HG03095 (cell line): ENCODE measurements around the gene SYT17.

Experiments
- ATAC-seq: cut with Tn5 transposase; IDR thresholded peaks from one replicate; pipeline ENCODE4 v1.9.1; 2021; ENCODE audit warnings: moderate library complexity; ENCODE audit not compliant: unreplicated experiment

The SYT17 gene

DNA sequence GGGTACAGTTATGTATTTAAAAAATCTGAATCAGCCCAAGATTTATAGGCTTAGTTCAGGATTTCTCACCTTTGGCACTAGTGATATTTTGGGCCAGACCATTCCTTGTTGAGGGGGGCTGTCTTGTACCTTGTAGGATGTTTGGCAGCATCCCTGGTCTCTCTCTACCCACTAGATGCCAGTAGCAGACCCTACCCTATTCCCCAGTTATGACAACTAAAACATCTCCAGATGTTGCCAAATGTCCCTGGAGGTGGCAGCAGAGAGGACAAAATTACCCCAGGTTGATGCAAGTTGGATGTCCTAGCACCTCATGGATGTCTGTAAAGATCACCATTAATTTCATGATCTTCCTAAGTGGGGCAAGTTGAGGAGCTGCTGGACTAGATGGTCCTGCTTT, 45.8 kb downstream of the SYT17 start:
- no peak for ATAC-seq

DNA sequence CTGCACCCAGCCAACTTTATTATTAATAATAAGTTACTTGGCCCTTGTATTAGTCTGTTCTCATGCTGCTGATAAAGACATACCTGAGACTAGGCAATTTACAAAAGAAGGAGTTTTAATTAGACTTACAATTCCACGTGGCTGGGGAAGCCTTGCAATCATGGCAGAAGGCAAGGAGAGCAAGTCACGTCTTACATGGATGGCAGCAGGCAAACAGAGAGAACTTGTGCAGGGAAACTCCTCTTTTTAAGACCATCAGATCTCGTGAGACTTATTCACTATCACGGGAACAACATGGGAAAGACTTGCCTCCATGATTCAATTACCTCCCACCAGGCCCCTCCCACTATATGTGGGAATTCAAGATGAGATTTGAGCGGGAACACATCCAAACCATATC, 47.7 kb downstream of the SYT17 start:
- ATAC-seq: no peak

DNA sequence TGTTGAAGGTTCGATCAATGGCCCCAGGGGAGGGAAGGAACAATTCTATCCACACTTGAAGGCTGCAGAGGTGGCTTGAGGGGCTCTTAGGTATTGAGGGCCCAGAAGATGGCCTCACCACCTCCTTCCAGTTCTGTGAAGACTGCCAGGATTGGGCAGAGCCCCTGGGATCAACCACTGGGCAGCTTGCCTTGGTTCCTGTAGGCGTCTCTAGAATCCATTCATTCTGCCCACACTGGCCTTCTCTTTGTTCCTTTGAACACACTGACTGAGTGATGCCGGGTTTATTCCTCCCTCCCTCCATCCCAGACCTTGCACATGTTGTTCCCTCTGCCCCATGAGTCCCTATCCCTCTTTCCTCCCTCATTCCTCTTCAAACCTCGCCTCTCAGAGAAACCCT, 50.5 kb downstream of the SYT17 start:
- no peak for ATAC-seq

DNA sequence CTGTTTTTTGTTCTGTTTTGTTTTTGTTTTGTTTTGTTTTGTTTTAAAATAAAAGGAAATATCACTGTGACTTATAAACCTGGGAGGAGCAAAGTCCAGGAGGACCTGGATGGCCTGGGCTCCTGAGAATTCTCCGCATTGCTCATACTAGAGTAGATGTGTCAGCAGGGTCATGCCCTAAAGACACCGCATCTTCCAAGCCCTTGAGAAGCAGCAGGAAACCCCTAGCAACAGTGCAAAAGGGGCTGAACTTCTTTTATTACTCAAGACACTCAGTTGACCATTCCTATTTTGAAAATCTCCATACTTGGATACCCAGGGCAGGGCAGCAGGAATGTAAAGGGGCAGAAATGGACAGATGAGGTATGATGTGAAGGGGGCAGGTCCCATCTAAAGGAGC, 51.8 kb downstream of the SYT17 start:
- ATAC-seq: no peak

DNA sequence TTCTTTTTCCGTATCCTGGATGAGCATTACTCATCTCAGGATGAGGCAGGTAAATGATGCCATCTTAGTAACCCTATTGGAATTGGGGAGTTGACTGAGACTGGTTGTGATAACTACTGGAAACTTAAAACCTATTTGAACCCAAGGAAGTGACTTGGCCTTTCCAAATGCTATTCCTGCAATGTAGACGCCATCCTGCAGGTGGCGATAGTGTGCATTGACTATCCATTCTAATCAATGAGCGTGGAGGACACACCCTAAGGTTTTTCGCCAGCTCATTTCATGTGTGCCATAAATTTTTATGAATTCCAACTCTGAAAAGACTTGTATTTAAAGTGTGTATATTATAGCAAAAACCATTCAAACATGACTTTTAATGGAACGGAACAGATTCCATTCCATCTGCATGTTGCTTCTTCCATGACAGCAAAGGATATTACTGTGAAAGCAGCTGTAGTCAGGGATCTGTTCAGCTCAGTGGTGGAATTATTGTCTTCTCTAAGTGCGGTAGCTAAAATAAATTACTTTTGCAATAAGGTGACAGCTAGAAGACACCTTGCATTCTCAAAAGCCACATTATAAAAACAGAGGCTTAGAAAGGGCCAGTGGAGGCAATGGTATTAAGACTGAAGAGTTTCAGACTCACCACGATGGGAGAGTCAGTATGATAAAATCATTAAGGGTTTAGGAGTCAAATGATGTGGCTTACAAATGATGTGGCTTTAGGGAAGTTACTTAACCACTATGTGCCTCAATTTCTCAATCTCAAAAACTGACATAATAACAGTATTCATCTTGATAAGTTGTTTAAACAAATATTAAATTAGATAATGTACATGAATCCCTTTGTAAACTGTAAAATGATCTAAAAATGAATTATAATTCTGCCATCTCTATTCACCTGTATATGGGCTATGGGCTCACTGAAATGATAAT, 55.5 kb downstream of the SYT17 start:
- ATAC-seq: no peak

DNA sequence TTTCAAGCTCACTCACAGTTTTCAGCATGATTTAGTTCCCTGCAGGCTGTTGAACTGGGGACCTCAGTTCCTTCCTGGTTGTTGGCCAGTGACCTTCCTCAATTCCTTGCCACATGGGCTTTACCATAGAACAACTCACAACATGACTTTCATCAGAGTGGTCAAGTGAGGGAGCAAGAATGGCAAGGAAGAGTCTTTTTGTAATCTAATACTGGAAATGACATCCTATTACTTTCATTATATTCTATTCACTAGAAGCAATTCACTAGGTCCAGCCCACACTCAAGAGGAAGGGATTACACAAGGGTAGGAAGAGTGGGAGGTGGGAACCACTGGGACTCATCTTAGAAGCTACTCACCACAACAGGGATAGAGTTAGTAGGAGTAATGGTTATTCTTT, 57.6 kb downstream of the SYT17 start:
- ATAC-seq: no peak

DNA sequence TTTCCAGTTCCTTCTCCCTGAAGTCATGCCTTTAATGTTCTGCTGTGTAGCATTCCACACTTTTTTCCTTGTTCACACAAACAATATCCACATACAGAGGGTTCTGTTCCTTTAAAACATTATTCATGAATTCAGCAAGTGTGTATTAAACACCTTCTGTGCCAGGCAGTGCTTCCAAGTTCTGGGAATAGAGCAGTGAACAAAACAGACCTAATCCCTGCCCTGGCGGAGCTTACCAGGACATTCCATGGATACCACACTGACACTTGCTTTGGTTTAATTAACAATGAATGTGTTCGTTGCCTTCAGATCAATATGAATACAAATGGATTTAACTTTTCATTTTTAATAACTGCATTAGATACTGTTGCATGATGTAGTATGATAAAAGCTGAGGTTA, 59.6 kb downstream of the SYT17 start:
- ATAC-seq: no peak

DNA sequence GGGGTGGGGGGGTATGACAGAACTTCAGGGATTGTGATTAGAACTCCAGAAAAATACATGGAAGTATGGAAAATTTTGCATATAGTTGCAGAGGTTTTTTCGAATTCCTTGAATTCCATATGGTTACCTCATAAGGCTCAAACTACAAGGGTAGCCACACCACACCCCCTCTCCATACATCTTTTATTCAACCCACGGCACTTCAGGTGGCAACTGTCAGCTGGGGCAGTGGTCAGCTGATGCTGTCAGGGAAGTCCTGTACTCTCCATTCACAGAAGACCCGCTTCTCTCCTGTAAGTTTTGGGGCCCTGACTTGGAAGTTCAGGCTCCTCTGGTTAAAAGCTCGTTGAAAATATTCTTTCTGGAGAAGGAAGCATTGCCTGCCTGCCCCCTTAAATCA, 60.0 kb downstream of the SYT17 start:
- no peak for ATAC-seq

DNA sequence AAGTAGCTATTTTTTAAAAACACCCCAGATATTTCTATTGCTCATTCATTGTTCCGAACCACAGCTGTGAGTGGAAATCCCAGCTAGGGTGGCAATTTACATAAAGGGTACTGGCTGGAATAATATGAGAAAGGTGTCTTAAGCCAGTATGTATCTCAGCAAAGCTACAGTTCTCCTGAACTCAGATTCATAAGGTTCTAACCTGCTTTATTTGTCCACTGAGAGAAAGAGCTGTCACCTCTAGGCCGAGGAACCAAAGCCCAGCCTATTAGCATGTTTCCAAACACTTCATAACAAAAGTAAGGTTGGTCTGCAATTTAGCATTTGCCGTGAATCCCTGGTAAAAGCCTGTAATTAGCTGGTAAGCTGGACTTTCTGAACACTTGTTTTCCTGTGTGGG, 60.5 kb downstream of the SYT17 start:
- ATAC-seq: no peak

DNA sequence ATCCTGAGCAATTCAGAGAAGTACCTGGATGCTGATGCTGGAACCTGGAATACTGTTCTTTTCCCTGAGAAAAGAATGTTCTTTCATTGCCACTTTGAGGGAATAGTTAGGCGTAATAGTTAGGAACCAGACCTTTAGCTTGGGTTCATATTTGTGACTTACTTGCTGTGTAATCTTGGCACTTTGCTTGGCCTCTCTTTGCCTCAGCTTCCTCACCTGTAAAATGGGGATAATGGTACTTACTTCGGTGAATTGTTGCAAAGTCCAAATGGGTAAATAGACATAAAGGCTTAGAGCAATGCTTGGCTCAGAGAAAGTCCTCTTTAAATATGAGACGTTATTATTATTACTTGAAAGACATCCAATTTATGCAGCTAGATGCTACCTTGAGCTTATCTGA, 62.5 kb downstream of the SYT17 start:
- no peak for ATAC-seq

DNA sequence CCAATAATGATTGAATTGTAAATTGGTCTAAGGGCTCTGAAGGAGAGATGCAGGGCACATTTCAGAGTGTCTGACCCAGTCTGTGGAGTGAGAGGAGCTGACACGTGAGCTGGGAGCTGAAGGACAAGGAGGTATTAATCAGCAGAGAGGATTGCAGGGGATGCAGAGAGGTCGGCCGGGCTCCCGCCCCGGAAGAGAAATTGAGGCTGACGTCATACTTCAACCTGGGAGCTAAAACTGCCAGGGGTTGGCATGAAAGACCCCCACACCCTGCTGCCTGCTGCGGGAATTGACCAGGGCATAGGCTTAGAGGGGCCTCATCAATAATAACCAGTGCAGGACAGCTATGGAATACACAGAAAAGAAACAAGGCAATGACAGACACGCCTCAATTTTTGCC, 63.8 kb downstream of the SYT17 start:
- ATAC-seq: no peak

DNA sequence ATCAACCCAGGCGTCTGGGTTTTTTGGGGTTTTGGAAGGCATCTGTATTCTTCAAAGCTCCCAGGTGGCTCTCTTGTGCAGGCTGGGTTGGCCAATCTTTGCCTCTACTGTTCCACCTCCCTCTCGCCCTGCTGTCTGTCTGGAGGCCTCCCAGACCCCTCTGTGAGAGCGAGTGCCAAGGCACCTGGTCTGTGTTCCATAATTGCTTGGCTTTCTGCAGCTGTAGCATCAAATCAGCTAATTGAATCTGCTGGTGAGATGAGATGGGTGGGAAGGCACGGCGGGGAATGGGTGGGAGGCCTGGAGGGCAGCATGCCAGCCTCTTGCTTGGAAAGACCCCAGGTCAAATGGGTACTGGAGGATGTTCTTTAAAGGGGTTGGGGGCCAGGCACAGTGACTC, 64.9 kb downstream of the SYT17 start:
- ATAC-seq: no peak

DNA sequence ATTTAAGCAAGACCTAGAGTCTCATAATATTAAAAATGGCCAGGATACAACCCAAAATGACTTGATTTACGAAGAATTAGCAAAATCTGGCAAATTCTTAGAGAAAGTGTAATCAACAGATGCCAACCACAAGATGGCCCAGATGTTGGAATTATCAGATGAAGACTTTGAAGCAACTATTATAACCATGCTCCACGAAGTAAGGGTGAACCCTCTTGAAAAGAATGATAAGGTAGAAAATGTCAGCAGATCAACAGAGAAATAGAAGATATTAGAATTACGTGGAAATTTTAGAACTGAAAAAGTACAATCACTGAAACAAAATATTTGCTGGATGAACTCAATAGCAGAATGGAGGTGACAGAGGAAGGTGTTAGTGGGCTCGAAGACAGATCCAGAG, 67.4 kb downstream of the SYT17 start:
- ATAC-seq: no peak

DNA sequence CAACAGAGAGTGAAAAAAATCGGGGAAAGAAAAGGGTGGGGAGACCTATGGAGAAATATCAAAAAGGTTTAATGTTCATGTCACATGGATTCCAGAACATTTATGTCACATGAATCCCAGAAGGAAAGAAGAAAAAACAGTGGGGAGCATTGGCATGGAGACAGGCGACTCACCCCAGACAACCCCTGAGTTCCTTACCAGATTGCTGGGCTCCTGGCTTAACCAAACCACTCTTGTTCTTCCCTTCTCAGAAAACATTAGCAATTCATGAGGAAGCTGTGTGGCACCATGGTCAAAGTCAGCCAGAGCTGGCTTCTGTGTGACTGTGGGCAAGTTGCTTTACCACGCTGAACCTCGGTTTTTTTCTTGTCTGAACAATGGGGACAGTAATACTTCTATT, 67.8 kb downstream of the SYT17 start:
- ATAC-seq: no peak

DNA sequence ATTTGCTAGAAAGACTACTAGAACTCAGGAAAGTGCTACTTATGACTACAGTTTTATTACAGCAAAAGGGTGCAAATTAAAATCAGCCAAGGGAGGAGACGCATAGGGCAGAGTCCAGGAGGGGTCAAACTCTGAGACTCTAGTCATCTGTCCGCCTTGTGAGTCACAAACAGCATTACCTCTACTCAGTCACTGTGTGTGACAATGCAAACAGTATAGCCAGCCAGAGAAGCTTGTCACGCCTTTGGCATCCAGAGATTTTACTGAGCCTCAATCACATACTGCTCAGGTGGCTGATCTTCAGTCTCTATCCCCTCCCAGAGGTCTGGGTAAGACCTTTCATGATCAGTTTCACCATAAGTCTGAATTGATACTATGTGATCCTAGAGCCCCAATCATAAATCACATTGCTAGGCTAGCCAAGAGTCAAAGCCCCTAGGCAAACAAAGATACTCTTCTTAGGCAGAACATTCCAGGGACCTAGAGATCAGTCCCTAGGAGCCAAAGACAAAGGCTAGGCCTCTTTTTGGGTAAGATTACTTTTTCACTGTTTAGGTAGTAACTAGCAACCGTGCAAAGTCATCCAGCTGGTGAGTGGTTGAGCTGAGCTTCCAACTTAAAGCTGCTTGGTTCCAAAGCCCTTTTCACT, 68.6 kb downstream of the SYT17 start:
- no peak for ATAC-seq

DNA sequence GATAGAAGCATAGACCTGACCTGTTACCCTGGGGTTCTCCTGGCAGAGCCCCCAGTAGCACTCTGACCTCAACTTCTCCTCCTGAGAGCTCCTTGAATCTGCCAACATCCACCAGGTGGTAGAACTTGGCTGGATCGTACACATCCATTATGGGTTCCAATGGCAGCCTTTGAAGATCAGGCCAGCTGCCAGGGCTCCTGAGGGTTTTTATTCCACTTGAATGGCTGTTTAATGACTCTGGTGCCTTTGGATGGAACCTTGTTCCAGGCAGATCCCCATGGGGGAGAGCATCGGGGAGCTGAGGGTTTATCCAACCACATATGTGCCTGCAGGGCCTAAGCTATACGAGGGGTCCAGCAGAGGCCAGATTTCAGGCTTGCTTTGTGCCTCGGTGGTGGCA, 70.4 kb downstream of the SYT17 start:
- no peak for ATAC-seq

DNA sequence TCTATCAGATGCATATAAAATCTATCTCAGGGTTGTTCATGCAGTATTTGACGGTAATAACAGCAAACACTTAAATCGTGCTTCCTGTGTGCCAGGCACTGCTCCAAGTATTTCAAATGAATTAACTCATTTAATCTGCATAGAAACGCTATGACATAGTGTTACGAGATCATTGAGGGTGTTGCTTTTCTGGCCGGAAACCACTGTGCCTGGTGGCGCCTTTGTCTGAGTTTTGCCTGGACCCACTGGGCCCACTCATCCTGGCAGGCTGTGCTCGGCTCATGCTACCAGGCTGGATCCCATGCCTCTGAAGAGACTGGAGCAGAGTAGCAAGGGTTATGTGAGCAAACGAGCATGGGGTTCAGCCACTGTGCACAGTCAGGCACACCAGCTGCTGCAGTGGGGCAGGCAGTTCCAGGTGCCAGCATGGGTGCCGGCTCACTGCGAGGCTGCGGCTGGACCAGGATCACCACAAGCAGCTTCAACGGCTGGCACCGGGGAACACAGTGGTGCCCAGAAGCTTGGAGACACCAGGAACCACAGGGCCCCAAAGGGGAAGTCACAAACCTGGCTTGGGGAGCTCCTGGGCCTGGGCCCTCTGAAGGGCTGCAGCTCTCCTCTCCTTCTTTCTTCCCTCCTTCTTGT, 71.6 kb downstream of the SYT17 start:
- ATAC-seq: no peak

DNA sequence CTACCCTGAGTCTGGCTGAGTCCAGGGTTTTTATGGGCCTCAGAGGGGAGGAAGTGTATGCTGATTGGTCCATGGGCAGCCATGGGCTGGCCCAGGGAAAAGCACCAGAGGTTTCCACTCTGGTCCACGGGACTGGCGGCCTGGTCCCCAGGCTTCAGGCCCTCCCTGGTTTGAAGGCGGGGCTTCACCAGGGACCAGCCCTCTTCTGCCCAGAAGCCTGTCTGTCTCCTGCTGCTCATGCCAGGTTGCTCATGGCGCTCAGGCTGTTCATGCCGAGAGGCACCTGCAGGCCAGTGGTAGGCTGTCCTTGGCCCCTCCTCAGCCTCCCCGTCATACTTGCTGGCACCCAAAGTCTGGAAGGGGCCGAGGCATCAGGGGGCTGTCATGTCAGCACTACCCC, 72.5 kb downstream of the SYT17 start:
- no peak for ATAC-seq

DNA sequence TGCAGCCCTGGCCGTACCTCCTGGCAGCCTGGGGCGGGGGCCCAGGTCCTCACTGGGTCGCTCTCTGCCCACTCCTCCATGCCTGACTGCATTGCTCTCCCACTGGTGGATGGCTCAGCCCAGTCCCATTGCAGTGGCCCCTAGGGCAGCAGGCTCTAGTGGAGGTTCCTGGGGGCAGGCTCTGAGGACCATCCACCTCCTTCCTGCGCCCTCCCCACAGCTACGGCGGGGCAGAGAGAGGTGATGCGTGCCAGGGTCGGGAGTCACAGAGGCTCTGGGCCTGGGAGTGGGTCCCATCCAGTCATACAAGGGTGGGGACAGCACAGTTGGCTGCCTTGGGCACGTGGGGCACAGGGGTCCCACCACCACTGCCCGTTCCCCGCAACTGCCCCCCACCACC, 73.5 kb downstream of the SYT17 start:
- ATAC-seq: no peak

DNA sequence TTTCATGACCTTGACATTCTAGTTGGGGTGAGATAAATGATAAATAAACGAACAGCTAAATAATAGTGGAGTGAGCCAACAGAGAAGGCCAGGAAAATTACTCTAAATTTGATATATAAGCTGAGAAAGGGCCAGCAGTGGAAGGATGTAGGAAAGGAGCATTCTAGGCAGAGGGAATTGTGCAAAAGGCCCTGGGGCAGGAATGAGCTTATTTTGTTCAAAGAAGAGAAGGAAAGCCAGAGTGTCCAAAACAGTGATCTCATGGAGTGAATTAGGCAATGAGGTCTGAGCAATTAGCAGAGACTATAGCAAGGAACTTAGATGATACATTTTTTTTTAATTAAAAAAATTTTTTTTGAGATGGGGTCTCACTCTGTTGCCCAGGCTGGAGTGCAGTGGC, 74.1 kb downstream of the SYT17 start:
- ATAC-seq: no peak

DNA sequence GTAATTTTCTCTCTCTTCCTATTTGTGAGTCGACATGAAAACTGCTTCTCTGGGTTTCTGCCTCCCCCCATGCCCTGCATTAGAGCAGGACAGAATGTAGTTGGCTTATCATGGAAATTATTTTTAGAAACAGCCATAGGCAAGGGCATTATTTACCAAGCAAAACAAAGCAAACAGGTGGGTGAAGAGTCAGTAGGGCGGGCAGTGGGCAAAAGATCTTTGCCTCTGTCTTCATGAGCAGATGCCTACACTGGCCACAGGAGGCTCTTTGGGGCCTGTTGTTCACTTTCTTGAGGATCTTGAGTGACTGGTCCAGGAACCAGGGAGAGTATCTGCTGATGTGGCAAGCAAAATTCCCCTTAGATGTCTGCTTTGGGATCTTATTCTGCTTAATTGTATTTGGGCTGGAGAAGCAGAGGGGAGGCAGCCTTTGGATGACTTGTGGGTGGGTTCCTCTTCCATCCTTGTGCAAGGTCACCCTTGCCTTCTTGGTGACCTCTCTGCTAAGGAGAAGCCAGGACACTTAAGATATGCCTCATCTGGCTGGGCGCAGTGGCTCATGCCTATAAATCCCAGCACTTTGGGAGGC, 75.0 kb downstream of the SYT17 start:
- ATAC-seq: no peak
